Neural progenitor cell (in vitro differentiated cells): ENCODE measurements around the gene HSPB3.

Experiments used
- CTCF ChIP-seq: fragments of 200-600 bp; sonication (generic); IDR thresholded peaks from 2 replicates; pipeline ENCODE4 v1.5.1; 2017; ENCODE audit warnings: antibody characterized with exemption, mild to moderate bottlenecking
- EZH2 ChIP-seq: fragments of 200-600 bp; sonication (generic); IDR thresholded peaks from 2 replicates; pipeline ENCODE4 v1.6.1; 2017; ENCODE audit warnings: antibody characterized with exemption, mild to moderate bottlenecking, moderate library complexity
- EZH2phosphoT487 ChIP-seq: fragments of 200-600 bp; sonication (generic); IDR thresholded peaks from 2 replicates; pipeline ENCODE4 v1.6.1; 2017; ENCODE audit warnings: antibody characterized with exemption

- TF ChIP-seq CTCF (no peak), EZH2 (no peak), EZH2phosphoT487 (no peak)
Observed at GRCh38 chr5:54453046-54453445, 2.5 kb upstream of the HSPB3 start.
